Measurements from ENCODE around the gene CSF3R. TPM values are rescaled to one million over a fixed set of nuclear protein-coding genes. Genes with fewer than 3 reads are reported as not detected.

The CSF3R gene
- total and polyA plus RNA-seq, 2 experiments from 2014 or later = not detected

- Histone ChIP-seq H3K9me2 (ENCODE audit: insufficient read depth) (no peaks in the 10 kb centered on the region), H3K4me3 (no peak overlapping the region), H2AFZ (no peak overlapping the region), H3K36me3 (ENCODE audit: insufficient read depth) (no peaks in the 10 kb centered on the region), H3K27me3 (ENCODE audit: insufficient read depth) (peaks cover 26% of the 10 kb centered on the region), H3F3A (replicated peaks; ENCODE audit: low read depth) (no peaks in the 10 kb centered on the region), H3K27ac (ENCODE audit: low read depth) (no peak overlapping the region), H4K20me1 (replicated peaks; ENCODE audit: insufficient read depth) (no peaks in the 10 kb centered on the region), H3K79me2 (replicated peaks; ENCODE audit: insufficient read depth) (no peaks in the 10 kb centered on the region), H3K4me2 (no peak overlapping the region), H3K4me1 (ENCODE audit: insufficient read depth) (no peaks in the 10 kb centered on the region)
- Mint-ChIP-seq H3K4me1 (peaks cover 5% of the 10 kb centered on the region; the same call in 2 of the 3 replicates), H3K27me3 (ENCODE audit: insufficient read depth, low read depth, poor library complexity) (peaks cover 12% of the 10 kb centered on the region), H3K27ac (no peak overlapping the region), H3K36me3 (ENCODE audit: low read depth) (no peaks in the 10 kb centered on the region), H3K4me3 (no peak overlapping the region), H3K9me3 (no peaks in the 10 kb centered on the region)
- peak; percentile 29 for DNase-seq (ENCODE audit: low spot score)
- ATAC-seq = peak; percentile 45
- TF ChIP-seq STAT1 (IDR thresholded peaks at IDR 0.05; ENCODE audit: unreplicated experiment) (no peak), ETS1 (IDR thresholded peaks at IDR 0.05) (no peak), REST (IDR thresholded peaks at IDR 0.05; ENCODE audit: unreplicated experiment) (no peak), CTCF (conservative IDR thresholded peaks at IDR 0.05; ENCODE audit: low read depth in 2 of 2) (peak in 1 of 2 experiments; percentile 31; a peak in 1 of 4 replicates), CREB1 (CRISPR knock-in tag; IDR thresholded peaks at IDR 0.05; ENCODE audit: low read depth) (no peak)
Observed at GRCh38 chr1:36471830-36472641, 10.7 kb downstream of the CSF3R start.

- Histone ChIP-seq H3K9me2 (ENCODE audit: insufficient read depth) (no peaks in the 10 kb centered on the region), H3K4me1 (ENCODE audit: insufficient read depth) (peaks cover 12% of the 10 kb centered on the region; the same call in 1 of the 2 replicates), H3K27me3 (ENCODE audit: insufficient read depth) (peaks cover 50% of the 10 kb centered on the region), H3K4me2 (no peak overlapping the region), H3K27ac (ENCODE audit: low read depth) (no peak overlapping the region), H3F3A (replicated peaks; ENCODE audit: low read depth) (no peaks in the 10 kb centered on the region), H2AFZ (no peak overlapping the region), H3K79me2 (replicated peaks; ENCODE audit: insufficient read depth) (no peaks in the 10 kb centered on the region), H3K4me3 (no peak overlapping the region), H4K20me1 (replicated peaks; ENCODE audit: insufficient read depth) (no peaks in the 10 kb centered on the region), H3K36me3 (ENCODE audit: insufficient read depth) (no peaks in the 10 kb centered on the region)
- ATAC-seq (no peak), DNase-seq (ENCODE audit: low spot score) (no peak)
- H3K9me3 Mint-ChIP-seq = no peaks in the 10 kb centered on the region
- H3K4me3 Mint-ChIP-seq = no peak overlapping the region
- H3K36me3 Mint-ChIP-seq (ENCODE audit: low read depth) = no peaks in the 10 kb centered on the region
- peaks cover 37% of the 10 kb centered on the region for H3K27me3 Mint-ChIP-seq (ENCODE audit: insufficient read depth, low read depth, poor library complexity)
- no peak overlapping the region for H3K27ac Mint-ChIP-seq
- H3K4me1 Mint-ChIP-seq = peaks cover 22% of the 10 kb centered on the region
- TF ChIP-seq EZH2phosphoT487 (IDR thresholded peaks at IDR 0.05; ENCODE audit: unreplicated experiment) (no peak), EZH2 (IDR thresholded peaks at IDR 0.05; ENCODE audit: low read depth, unreplicated experiment) (no peak), NANOG (IDR thresholded peaks at IDR 0.05; ENCODE audit: borderline replicate concordance) (no peak), CREB1 (CRISPR knock-in tag; IDR thresholded peaks at IDR 0.05; ENCODE audit: low read depth) (no peak), REST (IDR thresholded peaks at IDR 0.05; ENCODE audit: unreplicated experiment) (no peak), ZNF331 (CRISPR knock-in tag; IDR thresholded peaks at IDR 0.05; ENCODE audit: low read depth) (no peak), ETS1 (IDR thresholded peaks at IDR 0.05) (no peak), ZNF114 (CRISPR knock-in tag; IDR thresholded peaks at IDR 0.05) (no peak), JUNB (IDR thresholded peaks at IDR 0.05; ENCODE audit: unreplicated experiment) (no peak), STAT1 (IDR thresholded peaks at IDR 0.05; ENCODE audit: unreplicated experiment) (no peak)
Observed at GRCh38 chr1:36469163-36469562, 13.6 kb downstream of the CSF3R start.
